GM12864 (cell line): ENCODE data around the gene ERP44.

Experiments used
- DNase-seq: peaks from one replicate; pipeline ENCODE4 v3.0.0-alpha.2; 2011; ENCODE audit warnings: low read depth
- H3K4me3 ChIP-seq: 2 replicates; pipeline ENCODE4 v1.5.1; 2011; ENCODE audit warnings: mild to moderate bottlenecking, low read depth, low read length, control low read depth
- CTCF ChIP-seq: IDR thresholded peaks from 2 replicates; pipeline ENCODE4 v1.5.1; 2011; ENCODE audit warnings: low read depth, mild to moderate bottlenecking, moderate library complexity, low read length, control low read depth, inconsistent platforms; ENCODE audit errors: missing control alignments

The ERP44 gene

GRCh38 chr9:100129772-100130171 lies 31.0 kb upstream of the ERP44 start:
- no peak for DNase-seq
- TF ChIP-seq CTCF, result no peak
- H3K4me3 ChIP-seq, result no peak overlapping the region

- no peak overlapping the region for H3K4me3 ChIP-seq
- no peak for DNase-seq
- TF ChIP-seq CTCF, result no peak
Measured at GRCh38 chr9:100126423-100126822, 27.6 kb upstream of the ERP44 start.

- DNase-seq, result no peak
- no peak for TF ChIP-seq CTCF
Measured at GRCh38 chr9:100125910-100126309, 27.1 kb upstream of the ERP44 start.

GRCh38 chr9:100125236-100125635 lies 26.4 kb upstream of the ERP44 start:
- no peak overlapping the region for H3K4me3 ChIP-seq
- DNase-seq, result no peak
- TF ChIP-seq CTCF, result no peak

More at GRCh38 chr9:100125910-100126309, 27.1 kb upstream of the ERP44 start:
- H3K4me3 ChIP-seq, result no peak overlapping the region

GRCh38 chr9:100120286-100120685 lies 21.5 kb upstream of the ERP44 start:
- no peak overlapping the region for H3K4me3 ChIP-seq
- DNase-seq, result no peak
- no peak for TF ChIP-seq CTCF

- no peak for DNase-seq
- no peak for TF ChIP-seq CTCF
- H3K4me3 ChIP-seq, result no peak overlapping the region
Measured at GRCh38 chr9:100117316-100117715, 18.5 kb upstream of the ERP44 start.

GRCh38 chr9:100112677-100113336 lies 14.0 kb upstream of the ERP44 start:
- H3K4me3 ChIP-seq, result no peak overlapping the region
- no peak for TF ChIP-seq CTCF
- DNase-seq, result no peak
